Sigmoid colon (tissue), 4 donors: ENCODE data around the gene RELN.

ENCODE experiments used
- CTCF ChIP-seq, 4 experiments: fragments of 450-650 bp in 3 of 4; fragments of 200-600 bp in 1 of 4; IDR thresholded peaks; one replicate each; pipeline ENCODE4 v1.5.1; 2016 to 2019; ENCODE audit warnings: antibody characterized with exemption in 4 of 4, mild to moderate bottlenecking in 3 of 4, moderate library complexity in 2 of 4
- EP300 ChIP-seq, 4 donors: sonication (generic); formaldehyde crosslinking; IDR thresholded peaks; one replicate each; pipeline ENCODE4 v1.6.1; 2017; ENCODE audit warnings: antibody characterized with exemption in 4 of 4
- POLR2A ChIP-seq, 2 donors: fragments of 450-650 bp; IDR thresholded peaks; one replicate each; pipeline ENCODE4 v1.6.1; 2016; ENCODE audit warnings: antibody characterized with exemption in 2 of 2, mild to moderate bottlenecking in 2 of 2, moderate library complexity in 2 of 2
- POLR2AphosphoS5 ChIP-seq, 4 donors: sonication (generic); formaldehyde crosslinking; IDR thresholded peaks; one replicate each; pipeline ENCODE4 v1.6.1; 2017; ENCODE audit warnings: antibody characterized with exemption in 4 of 4

- TF ChIP-seq CTCF (IDR thresholded peaks at IDR 0.05) = no peak
- TF ChIP-seq POLR2A (IDR thresholded peaks at IDR 0.05) = no peak
- no peak for TF ChIP-seq POLR2AphosphoS5 (IDR thresholded peaks at IDR 0.05)
- no peak for TF ChIP-seq EP300 (IDR thresholded peaks at IDR 0.05)
Measured at GRCh38 chr7:103648135-103648534, 341.3 kb downstream of the RELN start.
